ENCODE measurements around the gene MITF. TPM values are rescaled to one million over a fixed set of nuclear protein-coding genes. Genes with fewer than 3 reads are reported as not detected.
A peak's percentile ranks its signal among the peaks of the same experiment; 100 is the strongest.
"Not testable (repeated sequence)": the region's sequence is repeated elsewhere in the genome, so short reads cannot be mapped to it uniquely, and the experiment has no call there.

The MITF gene
- total RNA-seq, 2 donors from 2014 or later, result 0.32 to 0.46 TPM

- H3K9me3 Mint-ChIP-seq; DNase-seq; H3K27me3 Mint-ChIP-seq (ENCODE audit: low read depth); H3K27ac Mint-ChIP-seq; H3K36me3 Mint-ChIP-seq (ENCODE audit: insufficient read depth in 2 of 2); H3K4me3 Mint-ChIP-seq; ATAC-seq (replicated peaks in 1 of 2); H3K4me1 Mint-ChIP-seq (ENCODE audit: low read depth): not testable (repeated sequence)
Measured at GRCh38 chr3:69920009-69920408, 180.7 kb downstream of the MITF start.

GRCh38 chr3:69921651-69922050 is 182.4 kb downstream of the MITF start:
- H3K4me1 Mint-ChIP-seq (ENCODE audit: low read depth), result no peaks in the 10 kb centered on the region
- H3K4me3 Mint-ChIP-seq, result no peak overlapping the region
- no peaks in the 10 kb centered on the region for H3K9me3 Mint-ChIP-seq
- H3K36me3 Mint-ChIP-seq (ENCODE audit: insufficient read depth in 2 of 2), result no peaks in the 10 kb centered on the region
- ATAC-seq (replicated peaks in 1 of 2) (no peak), DNase-seq (no peak)
- H3K27ac Mint-ChIP-seq, result no peak overlapping the region
- H3K27me3 Mint-ChIP-seq (ENCODE audit: low read depth), result no peaks in the 10 kb centered on the region

- H3K9me3 Mint-ChIP-seq, result no peaks in the 10 kb centered on the region
- peak overlapping the region; percentile 42 for H3K27ac Mint-ChIP-seq
- no peaks in the 10 kb centered on the region for H3K36me3 Mint-ChIP-seq (ENCODE audit: insufficient read depth in 2 of 2)
- H3K27me3 Mint-ChIP-seq (ENCODE audit: low read depth), result no peaks in the 10 kb centered on the region
- DNase-seq (no peak), ATAC-seq (replicated peaks in 1 of 2) (no peak)
- no peaks in the 10 kb centered on the region for H3K4me1 Mint-ChIP-seq (ENCODE audit: low read depth)
- H3K4me3 Mint-ChIP-seq, result no peak overlapping the region
Measured at GRCh38 chr3:69922521-69923000, 183.3 kb downstream of the MITF start.

- H3K9me3 Mint-ChIP-seq, result no peaks in the 10 kb centered on the region
- no peak overlapping the region for H3K4me3 Mint-ChIP-seq
- no peaks in the 10 kb centered on the region for H3K4me1 Mint-ChIP-seq (ENCODE audit: low read depth)
- DNase-seq (no peak), ATAC-seq (replicated peaks in 1 of 2) (no peak)
- H3K27me3 Mint-ChIP-seq (ENCODE audit: low read depth), result no peaks in the 10 kb centered on the region
- no peak overlapping the region for H3K27ac Mint-ChIP-seq
- H3K36me3 Mint-ChIP-seq (ENCODE audit: insufficient read depth in 2 of 2), result no peaks in the 10 kb centered on the region
Measured at GRCh38 chr3:69925506-69925905, 186.2 kb downstream of the MITF start.

- DNase-seq, result no peak
Measured at GRCh38 chr3:69926385-69926784, 187.1 kb downstream of the MITF start.

GRCh38 chr3:69927571-69927970 is 188.3 kb downstream of the MITF start:
- ATAC-seq (replicated peaks in 1 of 2) (no peak), DNase-seq (no peak)
- Mint-ChIP-seq H3K36me3 (ENCODE audit: insufficient read depth in 2 of 2) (no peaks in the 10 kb centered on the region), H3K4me3 (no peak overlapping the region), H3K27ac (no peak overlapping the region), H3K9me3 (no peaks in the 10 kb centered on the region), H3K27me3 (ENCODE audit: low read depth) (no peaks in the 10 kb centered on the region), H3K4me1 (ENCODE audit: low read depth) (no peaks in the 10 kb centered on the region)

More at GRCh38 chr3:69926385-69926784, 187.1 kb downstream of the MITF start:
- Mint-ChIP-seq H3K9me3 (no peaks in the 10 kb centered on the region), H3K4me3 (no peak overlapping the region), H3K27ac (no peak overlapping the region), H3K27me3 (ENCODE audit: low read depth) (no peaks in the 10 kb centered on the region), H3K4me1 (ENCODE audit: low read depth) (no peaks in the 10 kb centered on the region), H3K36me3 (ENCODE audit: insufficient read depth in 2 of 2) (no peaks in the 10 kb centered on the region)
- ATAC-seq (replicated peaks in 1 of 2), result no peak

- H3K4me3 Mint-ChIP-seq, result no peak overlapping the region
- no peak overlapping the region for H3K27ac Mint-ChIP-seq
- DNase-seq (no peak), ATAC-seq (replicated peaks in 1 of 2) (no peak)
- no peaks in the 10 kb centered on the region for H3K4me1 Mint-ChIP-seq (ENCODE audit: low read depth)
- H3K27me3 Mint-ChIP-seq (ENCODE audit: low read depth), result no peaks in the 10 kb centered on the region
- no peaks in the 10 kb centered on the region for H3K36me3 Mint-ChIP-seq (ENCODE audit: insufficient read depth in 2 of 2)
- no peaks in the 10 kb centered on the region for H3K9me3 Mint-ChIP-seq
Measured at GRCh38 chr3:69929019-69929418, 189.8 kb downstream of the MITF start.

- no peak for DNase-seq
- H3K27ac Mint-ChIP-seq, result no peak overlapping the region
- no peaks in the 10 kb centered on the region for H3K9me3 Mint-ChIP-seq
- no peak overlapping the region for H3K4me3 Mint-ChIP-seq
- no peaks in the 10 kb centered on the region for H3K36me3 Mint-ChIP-seq (ENCODE audit: insufficient read depth in 2 of 2)
- no peaks in the 10 kb centered on the region for H3K27me3 Mint-ChIP-seq (ENCODE audit: low read depth)
- ATAC-seq (replicated peaks in 1 of 2), result no peak
- H3K4me1 Mint-ChIP-seq (ENCODE audit: low read depth), result no peaks in the 10 kb centered on the region
Measured at GRCh38 chr3:69930564-69930963, 191.3 kb downstream of the MITF start.

- no peaks in the 10 kb centered on the region for H3K9me3 Mint-ChIP-seq
- DNase-seq (no peak), ATAC-seq (replicated peaks in 1 of 2) (no peak)
- no peaks in the 10 kb centered on the region for H3K27me3 Mint-ChIP-seq (ENCODE audit: low read depth)
- H3K36me3 Mint-ChIP-seq (ENCODE audit: insufficient read depth in 2 of 2), result no peaks in the 10 kb centered on the region
- no peak overlapping the region for H3K4me3 Mint-ChIP-seq
- no peak overlapping the region for H3K27ac Mint-ChIP-seq
- no peaks in the 10 kb centered on the region for H3K4me1 Mint-ChIP-seq (ENCODE audit: low read depth)
Measured at GRCh38 chr3:69932087-69932486, 192.8 kb downstream of the MITF start.

- Mint-ChIP-seq H3K27me3 (ENCODE audit: low read depth) (no peaks in the 10 kb centered on the region), H3K27ac (no peak overlapping the region), H3K4me3 (no peak overlapping the region), H3K36me3 (ENCODE audit: insufficient read depth in 2 of 2) (no peaks in the 10 kb centered on the region), H3K4me1 (ENCODE audit: low read depth) (no peaks in the 10 kb centered on the region), H3K9me3 (no peaks in the 10 kb centered on the region)
- no peak for DNase-seq
- no peak for ATAC-seq (replicated peaks in 1 of 2)
Measured at GRCh38 chr3:69932501-69932900, 193.2 kb downstream of the MITF start.

- Mint-ChIP-seq H3K27ac (no peak overlapping the region), H3K4me1 (ENCODE audit: low read depth) (no peaks in the 10 kb centered on the region), H3K9me3 (no peaks in the 10 kb centered on the region), H3K4me3 (no peak overlapping the region), H3K27me3 (ENCODE audit: low read depth) (no peaks in the 10 kb centered on the region), H3K36me3 (ENCODE audit: insufficient read depth in 2 of 2) (no peaks in the 10 kb centered on the region)
- DNase-seq (no peak), ATAC-seq (replicated peaks in 1 of 2) (no peak)
Measured at GRCh38 chr3:69934398-69934797, 195.1 kb downstream of the MITF start.

GRCh38 chr3:69936266-69936665 is 197.0 kb downstream of the MITF start:
- Mint-ChIP-seq H3K9me3 (no peaks in the 10 kb centered on the region), H3K27me3 (ENCODE audit: low read depth) (no peaks in the 10 kb centered on the region), H3K4me1 (ENCODE audit: low read depth) (no peaks in the 10 kb centered on the region), H3K27ac (no peak overlapping the region), H3K4me3 (no peak overlapping the region), H3K36me3 (ENCODE audit: insufficient read depth in 2 of 2) (no peaks in the 10 kb centered on the region)
- DNase-seq (no peak), ATAC-seq (replicated peaks in 1 of 2) (no peak)

- H3K27ac Mint-ChIP-seq, result no peak overlapping the region
- H3K36me3 Mint-ChIP-seq (ENCODE audit: insufficient read depth in 2 of 2), result no peaks in the 10 kb centered on the region
- no peaks in the 10 kb centered on the region for H3K9me3 Mint-ChIP-seq
- H3K4me3 Mint-ChIP-seq, result no peak overlapping the region
- H3K4me1 Mint-ChIP-seq (ENCODE audit: low read depth), result no peaks in the 10 kb centered on the region
- no peaks in the 10 kb centered on the region for H3K27me3 Mint-ChIP-seq (ENCODE audit: low read depth)
- DNase-seq (no peak), ATAC-seq (replicated peaks in 1 of 2) (no peak)
Measured at GRCh38 chr3:69938061-69938460, 198.8 kb downstream of the MITF start.

GRCh38 chr3:69938931-69939330 is 199.7 kb downstream of the MITF start:
- Mint-ChIP-seq H3K36me3 (ENCODE audit: insufficient read depth in 2 of 2) (no peaks in the 10 kb centered on the region), H3K27ac (no peak overlapping the region), H3K27me3 (ENCODE audit: low read depth) (no peaks in the 10 kb centered on the region), H3K4me3 (no peak overlapping the region), H3K4me1 (ENCODE audit: low read depth) (no peaks in the 10 kb centered on the region), H3K9me3 (no peaks in the 10 kb centered on the region)
- ATAC-seq (replicated peaks in 1 of 2) (no peak), DNase-seq (no peak)
